Adrenal gland (tissue), 12 donors: ENCODE measurements around the gene SHANK3. TPM values are rescaled to one million over a fixed set of nuclear protein-coding genes. Genes with fewer than 3 reads are reported as not detected.

Source experiments
- DNase-seq, 7 donors: peaks; one replicate each; pipeline ENCODE4 v3.0.0-alpha.2; 2019 to 2020
- H3K27ac ChIP-seq, 5 donors: fragments of 200-600 bp; sonication (generic) in 4 of 5; 1 replicate in 3 of 5; 2 replicates in 2 of 5; pipeline versions ENCODE4 v1.5.1 to v1.8.0; 2016 to 2020; ENCODE audit warnings: mild to moderate bottlenecking in 1 of 5
- H3K27me3 ChIP-seq: fragments of 200-600 bp; 2 replicates; pipeline ENCODE4 v1.8.0; 2021
- H3K36me3 ChIP-seq, 2 donors: fragments of 200-600 bp; replicated peaks in 1 of 2; 1 replicate in 1 of 2; 2 replicates in 1 of 2; pipeline versions ENCODE4 v1.5.1 to v1.8.0; 2018 to 2022
- H3K4me1 ChIP-seq, 2 donors: fragments of 200-600 bp; replicated peaks in 1 of 2; 1 replicate in 1 of 2; 2 replicates in 1 of 2; pipeline versions ENCODE4 v1.5.1 to v1.8.0; 2018 to 2021
- H3K4me3 ChIP-seq, 4 donors: fragments of 200-600 bp; sonication (generic) in 3 of 4; one replicate each; pipeline ENCODE4 v1.5.1; 2016 to 2018
- H3K9me3 ChIP-seq, 3 donors: fragments of 200-600 bp; sonication (generic) in 1 of 3; replicated peaks in 1 of 3; 1 replicate in 2 of 3; 2 replicates in 1 of 3; pipeline versions ENCODE4 v1.5.1 to v1.8.0; 2016 to 2021
- POLR2A ChIP-seq, 2 donors: fragments of 450-650 bp; IDR thresholded peaks; one replicate each; pipeline ENCODE4 v1.6.1; 2017; ENCODE audit warnings: antibody characterized with exemption in 2 of 2, mild to moderate bottlenecking in 2 of 2, moderate library complexity in 1 of 2
- WGBS, 4 donors: extraction: QIAGEN DNeasy Blood & Tissue Kit in 2 of 4; methylation state at CpG; one replicate each; pipeline versions ENCODE4 v1.1.5 to v1.1.7; 2013 to 2017; 5-methylcytosine and 5-hydroxymethylcytosine counted together
- intact Hi-C, 2 donors: fragments of 100-400 bp; cut with DNase I; formaldehyde crosslinking; loops; one replicate each; pipeline versions ENCODE4 v1.14.1 to v1.15.0; 2022 to 2023
- polyA plus RNA-seq, 3 donors: library from polyadenylated mRNA; stranded (reverse); fragments of 200-250 nt in 2 of 3; fragments of 350-450 nt in 1 of 3; fragmentation: Illumina TruSeq in 1 of 3; extraction: RNeasy Lipid Tissue Mini Kit (QIAGEN cat#74804) in 1 of 3; gene quantifications; one replicate each; pipeline ENCODE4 v1.2.3, GENCODE V29; 2013 to 2014
- total RNA-seq, 9 donors: library from RNA; depleted of rRNA in 4 of 9; stranded (reverse); fragments of >200 nt in 4 of 9; fragments of 120-200 nt in 1 of 9; fragmentation: NEBNext Ultra II Directional in 1 of 9; extraction: Animal tissue kit (Norgen Biotek cat#: 25700) in 1 of 9; gene quantifications; one replicate each; pipeline versions ENCODE4 v1.1.0 to v1.2.4, GENCODE V29; 2013 to 2023
- TF ChIP-seq, protein P1 (sequence below), 6 experiments: fragments of 450-650 bp in 4 of 6; fragments of 200-600 bp in 2 of 6; sonication (generic) in 1 of 6; IDR thresholded peaks; 1 replicate in 5 of 6; 2 replicates in 1 of 6; pipeline versions ENCODE4 v1.5.1 to v1.8.0; 2016 to 2021; ENCODE audit warnings: antibody characterized with exemption in 6 of 6, mild to moderate bottlenecking in 2 of 6, moderate library complexity in 1 of 6
- donor health status: healthy with polysubstance abuse.
- donor health status: Bipolar disorder and iron deficiency.
- donor health status: DM: yes; HTN: yes; CAD: no.
- donor health status: DM: no; HTN: no; CAD: no.
- donor health status: DM: no; HTN: no; CAD: no.
- donor health status: DM: yes; HTN: yes; CAD: no.

SHANK3 gene
- total and polyA plus RNA-seq, 12 donors: 0.88 to 44.0 (median 9.8) TPM

DNA sequence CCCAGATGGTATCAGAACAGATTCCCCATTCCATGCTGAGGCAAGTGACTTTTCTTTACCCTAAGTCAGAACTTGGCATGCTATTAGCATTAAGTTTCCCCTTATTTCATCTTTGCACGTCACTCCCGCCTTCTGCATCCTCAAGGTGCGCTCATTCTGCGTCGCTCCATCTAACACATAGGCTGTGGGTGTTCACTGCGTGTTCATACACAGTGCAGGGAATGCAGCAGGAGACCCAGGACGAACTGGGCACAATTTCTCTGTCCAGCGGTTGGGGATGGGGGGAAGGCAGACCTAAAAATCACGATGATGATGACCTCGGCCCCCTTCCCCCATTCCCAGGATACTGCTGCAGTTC lies 45.7 kb downstream of the SHANK3 start:
- H3K27ac ChIP-seq: no peak overlapping the region

DNA sequence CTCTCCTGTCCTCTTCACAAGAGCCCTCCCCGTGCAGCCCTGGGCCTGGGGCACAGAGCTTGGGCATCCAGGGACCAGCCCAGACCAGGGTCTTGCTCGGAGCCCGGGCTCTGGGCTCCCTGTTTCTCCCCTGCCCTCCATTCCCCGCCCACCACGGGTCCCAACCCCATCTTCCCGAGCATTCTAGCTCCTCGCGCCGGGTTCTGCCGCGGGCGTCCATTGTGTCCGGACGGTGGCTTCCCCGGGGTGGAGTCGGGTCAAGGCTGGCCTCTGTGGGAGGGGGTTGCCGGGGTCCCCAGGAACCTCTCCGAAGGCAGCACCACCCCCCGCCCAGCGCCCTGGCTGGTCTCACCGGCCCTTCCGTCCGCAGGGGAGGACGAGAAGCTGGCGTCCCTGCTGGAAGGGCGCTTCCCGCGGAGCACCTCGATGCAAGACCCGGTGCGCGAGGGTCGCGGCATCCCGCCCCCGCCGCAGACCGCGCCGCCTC lies 47.2 kb downstream of the SHANK3 start:
- no peaks in the 10 kb centered on the region for H3K9me3 ChIP-seq
- H3K4me1 ChIP-seq: no peaks in the 10 kb centered on the region
- WGBS, 4 donors: 36 to 59% (median 42%) methylated on average over 5 to 40 of the region's 40 CpGs
- intact Hi-C loops: no loop called here
- peaks cover 0 to 4% of the 10 kb centered on the region in 2 donors for H3K36me3 ChIP-seq
- TF ChIP-seq, protein P1, sequence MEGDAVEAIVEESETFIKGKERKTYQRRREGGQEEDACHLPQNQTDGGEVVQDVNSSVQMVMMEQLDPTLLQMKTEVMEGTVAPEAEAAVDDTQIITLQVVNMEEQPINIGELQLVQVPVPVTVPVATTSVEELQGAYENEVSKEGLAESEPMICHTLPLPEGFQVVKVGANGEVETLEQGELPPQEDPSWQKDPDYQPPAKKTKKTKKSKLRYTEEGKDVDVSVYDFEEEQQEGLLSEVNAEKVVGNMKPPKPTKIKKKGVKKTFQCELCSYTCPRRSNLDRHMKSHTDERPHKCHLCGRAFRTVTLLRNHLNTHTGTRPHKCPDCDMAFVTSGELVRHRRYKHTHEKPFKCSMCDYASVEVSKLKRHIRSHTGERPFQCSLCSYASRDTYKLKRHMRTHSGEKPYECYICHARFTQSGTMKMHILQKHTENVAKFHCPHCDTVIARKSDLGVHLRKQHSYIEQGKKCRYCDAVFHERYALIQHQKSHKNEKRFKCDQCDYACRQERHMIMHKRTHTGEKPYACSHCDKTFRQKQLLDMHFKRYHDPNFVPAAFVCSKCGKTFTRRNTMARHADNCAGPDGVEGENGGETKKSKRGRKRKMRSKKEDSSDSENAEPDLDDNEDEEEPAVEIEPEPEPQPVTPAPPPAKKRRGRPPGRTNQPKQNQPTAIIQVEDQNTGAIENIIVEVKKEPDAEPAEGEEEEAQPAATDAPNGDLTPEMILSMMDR (IDR thresholded peaks at IDR 0.05): no peak
- no peak for TF ChIP-seq POLR2A (IDR thresholded peaks at IDR 0.05)
- no peak overlapping the region for H3K4me3 ChIP-seq
- DNase-seq: no peak
- H3K27me3 ChIP-seq: peaks cover 8% of the 10 kb centered on the region
- H3K27ac ChIP-seq: no peak overlapping the region

More for the DNA sequence above, 45.7 kb downstream of the SHANK3 start:
- Histone ChIP-seq H3K9me3 (no peaks in the 10 kb centered on the region), H3K4me1 (no peaks in the 10 kb centered on the region), H3K27me3 (peaks cover 8% of the 10 kb centered on the region), H3K36me3 (no peaks in the 10 kb centered on the region), H3K4me3 (no peak overlapping the region)
- intact Hi-C loops: no loop called here
- TF ChIP-seq POLR2A (IDR thresholded peaks at IDR 0.05): no peak
- TF ChIP-seq, protein P1 (IDR thresholded peaks at IDR 0.05): no peak
- no peak for DNase-seq
- 77 to 93% (median 86%) methylated on average over 9 to 10 of the region's 10 CpGs for WGBS, 4 donors

DNA sequence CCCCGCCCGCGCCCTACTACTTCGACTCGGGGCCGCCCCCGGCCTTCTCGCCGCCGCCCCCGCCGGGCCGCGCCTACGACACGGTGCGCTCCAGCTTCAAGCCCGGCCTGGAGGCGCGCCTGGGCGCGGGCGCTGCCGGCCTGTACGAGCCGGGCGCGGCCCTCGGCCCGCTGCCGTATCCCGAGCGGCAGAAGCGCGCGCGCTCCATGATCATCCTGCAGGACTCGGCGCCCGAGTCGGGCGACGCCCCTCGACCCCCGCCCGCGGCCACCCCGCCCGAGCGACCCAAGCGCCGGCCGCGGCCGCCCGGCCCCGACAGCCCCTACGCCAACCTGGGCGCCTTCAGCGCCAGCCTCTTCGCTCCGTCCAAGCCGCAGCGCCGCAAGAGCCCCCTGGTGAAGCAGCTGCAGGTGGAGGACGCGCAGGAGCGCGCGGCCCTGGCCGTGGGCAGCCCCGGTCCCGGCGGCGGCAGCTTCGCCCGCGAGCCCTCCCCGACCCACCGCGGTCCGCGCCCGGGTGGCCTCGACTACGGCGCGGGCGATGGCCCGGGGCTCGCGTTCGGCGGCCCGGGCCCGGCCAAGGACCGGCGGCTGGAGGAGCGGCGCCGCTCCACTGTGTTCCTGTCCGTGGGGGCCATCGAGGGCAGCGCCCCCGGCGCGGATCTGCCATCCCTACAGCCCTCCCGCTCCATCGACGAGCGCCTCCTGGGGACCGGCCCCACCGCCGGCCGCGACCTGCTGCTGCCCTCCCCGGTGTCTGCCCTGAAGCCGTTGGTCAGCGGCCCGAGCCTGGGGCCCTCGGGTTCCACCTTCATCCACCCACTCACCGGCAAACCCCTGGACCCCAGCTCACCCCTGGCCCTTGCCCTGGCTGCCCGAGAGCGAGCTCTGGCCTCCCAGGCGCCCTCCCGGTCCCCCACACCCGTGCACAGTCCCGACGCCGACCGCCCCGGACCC lies 48.0 kb downstream of the SHANK3 start:
- Histone ChIP-seq H3K36me3 (peaks cover 0 to 7% of the 10 kb centered on the region in 2 donors), H3K4me1 (no peaks in the 10 kb centered on the region), H3K4me3 (no peak overlapping the region), H3K27me3 (peaks cover 8% of the 10 kb centered on the region), H3K9me3 (no peaks in the 10 kb centered on the region), H3K27ac (no peak overlapping the region)
- no peak for DNase-seq
- intact Hi-C loops: no loop called here
- 27 to 64% (median 44%) methylated on average over 16 to 132 of the region's 132 CpGs for WGBS, 4 donors
- TF ChIP-seq, protein P1 (IDR thresholded peaks at IDR 0.05): no peak

DNA sequence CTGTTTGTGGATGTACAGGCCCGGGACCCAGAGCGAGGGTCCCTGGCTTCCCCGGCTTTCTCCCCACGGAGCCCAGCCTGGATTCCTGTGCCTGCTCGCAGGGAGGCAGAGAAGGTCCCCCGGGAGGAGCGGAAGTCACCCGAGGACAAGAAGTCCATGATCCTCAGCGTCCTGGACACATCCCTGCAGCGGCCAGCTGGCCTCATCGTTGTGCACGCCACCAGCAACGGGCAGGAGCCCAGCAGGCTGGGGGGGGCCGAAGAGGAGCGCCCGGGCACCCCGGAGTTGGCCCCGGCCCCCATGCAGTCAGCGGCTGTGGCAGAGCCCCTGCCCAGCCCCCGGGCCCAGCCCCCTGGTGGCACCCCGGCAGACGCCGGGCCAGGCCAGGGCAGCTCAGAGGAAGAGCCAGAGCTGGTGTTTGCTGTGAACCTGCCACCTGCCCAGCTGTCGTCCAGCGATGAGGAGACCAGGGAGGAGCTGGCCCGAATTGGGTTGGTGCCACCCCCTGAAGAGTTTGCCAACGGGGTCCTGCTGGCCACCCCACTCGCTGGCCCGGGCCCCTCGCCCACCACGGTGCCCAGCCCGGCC lies 48.7 kb downstream of the SHANK3 start:
- H3K9me3 ChIP-seq: no peaks in the 10 kb centered on the region
- intact Hi-C loops: no loop called here
- peaks cover 8% of the 10 kb centered on the region for H3K27me3 ChIP-seq
- H3K4me3 ChIP-seq: no peak overlapping the region
- no peaks in the 10 kb centered on the region for H3K4me1 ChIP-seq
- H3K36me3 ChIP-seq: peaks cover 0 to 7% of the 10 kb centered on the region in 2 donors
- no peak for TF ChIP-seq POLR2A (IDR thresholded peaks at IDR 0.05)
- TF ChIP-seq, protein P1 (IDR thresholded peaks at IDR 0.05): no peak
- DNase-seq: no peak
- WGBS, 4 donors: 75 to 90% (median 81%) methylated on average over 7 to 32 of the region's 32 CpGs; no CpG with 5 or more reads in 1 of the 4 donors
- no peak overlapping the region for H3K27ac ChIP-seq
